GM19240 (cell line): ENCODE data around the gene ESR1.
"Not testable (repeated sequence)": the region's sequence is repeated elsewhere in the genome, so short reads cannot be mapped to it uniquely, and the experiment has no call there.

Experiments used
- DNase-seq: peaks from one replicate; pipeline ENCODE4 v3.0.0; 2011; ENCODE audit warnings: low spot score; ENCODE audit not compliant: insufficient read length

The ESR1 gene

GRCh38 chr6:151974061-151974617 lies 166.7 kb downstream of the ESR1 start:
- no peak for DNase-seq

- no peak for DNase-seq
Observed at GRCh38 chr6:151975795-151976194, 168.3 kb downstream of the ESR1 start.

- not testable (repeated sequence) for DNase-seq
Observed at GRCh38 chr6:151988199-151988598, 180.7 kb downstream of the ESR1 start.

- DNase-seq: no peak
Observed at GRCh38 chr6:151992091-151992490, 184.6 kb downstream of the ESR1 start.

- no peak for DNase-seq
Observed at GRCh38 chr6:151993364-151993763, 185.9 kb downstream of the ESR1 start.

GRCh38 chr6:151998784-151999183 lies 191.3 kb downstream of the ESR1 start:
- DNase-seq: no peak

- DNase-seq: no peak
Observed at GRCh38 chr6:151999194-151999593, 191.7 kb downstream of the ESR1 start.

GRCh38 chr6:152001408-152001807 lies 193.9 kb downstream of the ESR1 start:
- DNase-seq: no peak

- DNase-seq: no peak
Observed at GRCh38 chr6:152002306-152002705, 194.8 kb downstream of the ESR1 start.

- DNase-seq: no peak
Observed at GRCh38 chr6:152004036-152004566, 196.6 kb downstream of the ESR1 start.

- DNase-seq: no peak
Observed at GRCh38 chr6:152004896-152005295, 197.4 kb downstream of the ESR1 start.

GRCh38 chr6:152008779-152009178 lies 201.3 kb downstream of the ESR1 start:
- no peak for DNase-seq

- no peak for DNase-seq
Observed at GRCh38 chr6:152012227-152012626, 204.7 kb downstream of the ESR1 start.

- DNase-seq: no peak
Observed at GRCh38 chr6:152018876-152019275, 211.4 kb downstream of the ESR1 start.

GRCh38 chr6:152022303-152022702 lies 214.8 kb downstream of the ESR1 start:
- DNase-seq: no peak

- no peak for DNase-seq
Observed at GRCh38 chr6:152023613-152024012, 216.1 kb downstream of the ESR1 start.

GRCh38 chr6:152026291-152026690 lies 218.8 kb downstream of the ESR1 start:
- no peak for DNase-seq

GRCh38 chr6:152026744-152027143 lies 219.3 kb downstream of the ESR1 start:
- DNase-seq: not testable (repeated sequence)

GRCh38 chr6:152033765-152034164 lies 226.3 kb downstream of the ESR1 start:
- not testable (repeated sequence) for DNase-seq

GRCh38 chr6:152034631-152035030 lies 227.1 kb downstream of the ESR1 start:
- DNase-seq: no peak

- no peak for DNase-seq
Observed at GRCh38 chr6:152046118-152046517, 238.6 kb downstream of the ESR1 start.

GRCh38 chr6:152048921-152049320 lies 241.4 kb downstream of the ESR1 start:
- no peak for DNase-seq

- DNase-seq: no peak
Observed at GRCh38 chr6:152049502-152049901, 242.0 kb downstream of the ESR1 start.
